OCI-LY1 (cell line): ENCODE data around the gene MED22.

Experiments used
- CTCF ChIP-seq: fragments of 200-600 bp; sonication (generic), shearing (Covaris generic); IDR thresholded peaks from 2 replicates; pipeline ENCODE4 v1.5.1; 2017; ENCODE audit warnings: mild to moderate bottlenecking, antibody characterized with exemption, low read length, moderate library complexity, mixed read lengths
- EZH2 ChIP-seq: fragments of 200-600 bp; sonication (generic), shearing (Covaris generic); IDR thresholded peaks from 2 replicates; pipeline ENCODE4 v1.8.0; 2017; ENCODE audit warnings: borderline replicate concordance, mixed run types, mild to moderate bottlenecking, antibody characterized with exemption, low read length, moderate library complexity, mixed read lengths

- no peak for TF ChIP-seq CTCF
- no peak for TF ChIP-seq EZH2
These were observed 41.2 kb upstream of the MED22 start for GRCh38 chr9:133389025-133389557.
